Neuronal stem cell (in vitro differentiated cells): ENCODE measurements around the gene VCX2.

Experiments
- small RNA-seq: library from polyadenylated mRNA; stranded (forward); fragments of <200 nt; extraction: miRNeasy Mini kit (QIAGEN cat#:217004); gene quantifications from one replicate; pipeline ENCODE3, GENCODE V24; 2013; ENCODE audit not compliant: insufficient read depth

VCX2 gene

Small RNA genes within 50 kb of the gene (small RNA-seq; reads per million reads assigned to genes)
- 15.8 reads per million, percentile 73 among the genes with 10 or more reads in this experiment for gene MIR651
